Neuronal stem cell (in vitro differentiated cells): ENCODE data around the gene C10orf67.
A peak's percentile ranks its signal among the peaks of the same experiment; 100 is the strongest.

Experiments used
- DNase-seq: peaks from one replicate; pipeline ENCODE4 v3.0.0-alpha.2; 2013; ENCODE audit warnings: low spot score
- H2AFZ ChIP-seq: one replicate; pipeline ENCODE4 v1.6.1; 2013; ENCODE audit warnings: mild to moderate bottlenecking, low read length, inconsistent platforms
- H2AK5ac ChIP-seq: 2 replicates; pipeline ENCODE4 v1.6.1; 2013; ENCODE audit warnings: low read depth, mild to moderate bottlenecking, inconsistent platforms, low read length, moderate library complexity, mixed read lengths
- H2BK120ac ChIP-seq: 2 replicates; pipeline ENCODE4 v1.6.1; 2013; ENCODE audit warnings: low read depth, mild to moderate bottlenecking, inconsistent platforms, low read length, moderate library complexity, mixed read lengths
- H2BK12ac ChIP-seq: one replicate; pipeline ENCODE4 v1.6.1; 2013; ENCODE audit warnings: low read length, inconsistent platforms
- H2BK15ac ChIP-seq: 2 replicates; pipeline ENCODE4 v1.6.1; 2013; ENCODE audit warnings: mild to moderate bottlenecking, low read length, inconsistent platforms, mixed read lengths
- H2BK5ac ChIP-seq: one replicate; pipeline ENCODE4 v1.6.1; 2013; ENCODE audit warnings: inconsistent platforms, mild to moderate bottlenecking, low read length, moderate library complexity
- H3K14ac ChIP-seq: one replicate; pipeline ENCODE4 v1.6.1; 2013; ENCODE audit warnings: low read length, inconsistent platforms
- H3K18ac ChIP-seq: 2 replicates; pipeline ENCODE4 v1.6.1; 2013; ENCODE audit warnings: low read length, inconsistent platforms
- H3K23ac ChIP-seq: 2 replicates; pipeline ENCODE4 v1.6.1; 2013; ENCODE audit warnings: low read depth, mild to moderate bottlenecking, mixed read lengths, low read length, inconsistent platforms; ENCODE audit not compliant: poor library complexity
- H3K27ac ChIP-seq: replicated peaks from 3 replicates; pipeline ENCODE4 v1.5.1; 2013; ENCODE audit warnings: low read length, inconsistent platforms
- H3K27me3 ChIP-seq, 3 experiments: 2 replicates each; pipeline ENCODE4 v1.6.1; 2013; ENCODE audit warnings: low read length in 3 of 3, mild to moderate bottlenecking in 2 of 3, inconsistent platforms in 1 of 3, low read depth in 1 of 3, mixed read lengths in 1 of 3, moderate library complexity in 1 of 3; ENCODE audit not compliant: control insufficient read depth in 3 of 3, insufficient read depth in 3 of 3
- H3K36me3 ChIP-seq, 2 donors: replicated peaks in 1 of 2; 2 replicates each; pipeline ENCODE4 v1.6.1; 2013; ENCODE audit warnings: low read length in 2 of 2; ENCODE audit not compliant: control insufficient read depth in 2 of 2, insufficient read depth in 2 of 2
- H3K4ac ChIP-seq: 2 replicates; pipeline ENCODE4 v1.6.1; 2013; ENCODE audit warnings: inconsistent platforms, mild to moderate bottlenecking, low read length, moderate library complexity
- H3K4me1 ChIP-seq, 2 donors: 1 replicate in 1 of 2; 2 replicates in 1 of 2; pipeline ENCODE4 v1.6.1; 2013; ENCODE audit warnings: low read length in 2 of 2, low read depth in 1 of 2; ENCODE audit not compliant: control insufficient read depth in 2 of 2, insufficient read depth in 1 of 2
- H3K4me2 ChIP-seq: one replicate; pipeline ENCODE4 v1.6.1; 2013; ENCODE audit warnings: mild to moderate bottlenecking, low read length, inconsistent platforms; ENCODE audit not compliant: insufficient read depth, poor library complexity, severe bottlenecking
- H3K4me3 ChIP-seq, 2 donors: 2 replicates each; pipeline ENCODE4 v1.5.1; 2013; ENCODE audit warnings: low read length in 2 of 2, mild to moderate bottlenecking in 2 of 2, inconsistent platforms in 1 of 2, moderate library complexity in 1 of 2
- H3K79me1 ChIP-seq: one replicate; pipeline ENCODE4 v1.6.1; 2013; ENCODE audit warnings: low read depth, mild to moderate bottlenecking, inconsistent platforms, low read length, moderate library complexity
- H3K9ac ChIP-seq: one replicate; pipeline ENCODE4 v1.6.1; 2013; ENCODE audit warnings: mild to moderate bottlenecking, low read depth, low read length, inconsistent platforms; ENCODE audit not compliant: poor library complexity
- H3K9me3 ChIP-seq, 2 donors: replicated peaks in 1 of 2; 2 replicates each; pipeline versions ENCODE3 to v1.6.1; 2013; ENCODE audit warnings: low read length in 2 of 2, mild to moderate bottlenecking in 2 of 2, inconsistent platforms in 1 of 2, low read depth in 1 of 2, mixed read lengths in 1 of 2, moderate library complexity in 1 of 2; ENCODE audit not compliant: control insufficient read depth in 2 of 2, insufficient read depth in 1 of 2
- H4K8ac ChIP-seq: one replicate; pipeline ENCODE4 v1.6.1; 2013; ENCODE audit warnings: low read depth, mild to moderate bottlenecking, inconsistent platforms, low read length, moderate library complexity
- H4K91ac ChIP-seq: one replicate; pipeline ENCODE4 v1.6.1; 2013; ENCODE audit warnings: low read length, low read depth, mild to moderate bottlenecking, inconsistent platforms; ENCODE audit not compliant: poor library complexity
- WGBS, 2 donors: extraction: QIAGEN DNeasy Blood & Tissue Kit; methylation state at CpG; one replicate each; pipeline ENCODE4 v1.1.7; 2013; ENCODE audit warnings: missing lambda C conversion rate in 2 of 2, mixed read lengths in 1 of 2; ENCODE audit not compliant: insufficient read length in 2 of 2, insufficient replicate concordance in 1 of 2; ENCODE audit errors: extremely low coverage in 2 of 2; 5-methylcytosine and 5-hydroxymethylcytosine counted together

The C10orf67 gene

GRCh38 chr10:23174074-23174976 is 170.3 kb downstream of the C10orf67 start:
- Histone ChIP-seq H2BK12ac (no peak overlapping the region), H2AK5ac (no peak overlapping the region)
- no peak for DNase-seq

GRCh38 chr10:23173214-23174073 is 171.2 kb downstream of the C10orf67 start:
- peak overlapping the region in 1 of 2 donors; percentile 62 for H3K4me3 ChIP-seq
- H2BK12ac ChIP-seq = no peak overlapping the region
- no peaks in the 10 kb centered on the region for H3K9me3 ChIP-seq
- H3K4ac ChIP-seq = no peak overlapping the region
- peak overlapping the region; percentile 67 for H3K4me2 ChIP-seq
- peaks cover 0 to 2% of the 10 kb centered on the region in 2 donors for H3K4me1 ChIP-seq
- H3K18ac ChIP-seq = no peak overlapping the region
- H2AK5ac ChIP-seq = no peak overlapping the region
- no peak overlapping the region for H3K14ac ChIP-seq
- no peak overlapping the region for H2BK15ac ChIP-seq
- no peak overlapping the region for H2BK120ac ChIP-seq
- peak overlapping the region; percentile 53 for H2AFZ ChIP-seq
- no peaks in the 10 kb centered on the region for H3K79me1 ChIP-seq
- H3K9ac ChIP-seq = no peak overlapping the region
- H3K27me3 ChIP-seq = peaks cover 30 to 87% (median 85%) of the 10 kb centered on the region in 3 experiments
- DNase-seq = no peak
- H3K23ac ChIP-seq = no peak overlapping the region
- no peak overlapping the region for H4K8ac ChIP-seq
- no peaks in the 10 kb centered on the region for H3K36me3 ChIP-seq
- no peak overlapping the region for H2BK5ac ChIP-seq
- WGBS, 2 donors = no CpG with 5 or more reads among the region's 82 CpGs
- no peak overlapping the region for H4K91ac ChIP-seq
- H3K27ac ChIP-seq = no peak overlapping the region

More at GRCh38 chr10:23174074-23174976, 170.3 kb downstream of the C10orf67 start:
- Histone ChIP-seq H3K36me3 (no peaks in the 10 kb centered on the region), H4K8ac (no peak overlapping the region), H4K91ac (no peak overlapping the region), H3K4me2 (peak overlapping the region; percentile 67), H3K9me3 (no peaks in the 10 kb centered on the region), H2BK15ac (no peak overlapping the region), H3K9ac (peak overlapping the region; percentile 50), H3K4me3 (peak overlapping the region in 1 of 2 donors; percentile 62), H2AFZ (peak overlapping the region; percentile 29), H3K4me1 (peaks cover 0 to 3% of the 10 kb centered on the region in 2 donors), H3K18ac (no peak overlapping the region), H3K27me3 (peaks cover 30 to 91% (median 79%) of the 10 kb centered on the region in 3 experiments), H3K27ac (no peak overlapping the region), H3K23ac (peak overlapping the region; percentile 50), H3K4ac (no peak overlapping the region), H3K14ac (no peak overlapping the region), H3K79me1 (no peaks in the 10 kb centered on the region), H2BK120ac (no peak overlapping the region), H2BK5ac (no peak overlapping the region)
- no CpG with 5 or more reads among the region's 88 CpGs for WGBS, 2 donors

GRCh38 chr10:23172429-23173213 is 172.0 kb downstream of the C10orf67 start:
- H3K4me3 ChIP-seq = no peak overlapping the region
- no peaks in the 10 kb centered on the region for H3K79me1 ChIP-seq
- peaks cover 0 to 3% of the 10 kb centered on the region in 2 donors for H3K4me1 ChIP-seq
- no peaks in the 10 kb centered on the region for H3K36me3 ChIP-seq
- H3K4me2 ChIP-seq = no peak overlapping the region
- H2BK15ac ChIP-seq = no peak overlapping the region
- H2AFZ ChIP-seq = no peak overlapping the region
- H2BK12ac ChIP-seq = no peak overlapping the region
- H3K9me3 ChIP-seq = no peaks in the 10 kb centered on the region
- no peak overlapping the region for H3K27ac ChIP-seq
- H4K91ac ChIP-seq = no peak overlapping the region
- no peak overlapping the region for H3K23ac ChIP-seq
- H3K14ac ChIP-seq = no peak overlapping the region
- DNase-seq = no peak
- no peak overlapping the region for H3K4ac ChIP-seq
- WGBS, 2 donors = no CpG with 5 or more reads among the region's 41 CpGs
- H2AK5ac ChIP-seq = no peak overlapping the region
- peaks cover 28 to 84% (median 82%) of the 10 kb centered on the region in 3 experiments for H3K27me3 ChIP-seq
- no peak overlapping the region for H2BK5ac ChIP-seq
- H3K9ac ChIP-seq = no peak overlapping the region
- no peak overlapping the region for H3K18ac ChIP-seq
- H2BK120ac ChIP-seq = no peak overlapping the region
- H4K8ac ChIP-seq = no peak overlapping the region
